H9 (cell line): ENCODE measurements around the gene SVEP1. TPM values are rescaled to one million over a fixed set of nuclear protein-coding genes. Genes with fewer than 3 reads are reported as not detected.

ENCODE experiments used
- DNase-seq: peaks from one replicate; pipeline ENCODE4 v3.0.0-alpha.2; 2017
- H2AFZ ChIP-seq: one replicate; pipeline ENCODE4 v1.6.1; 2013; ENCODE audit warnings: mild to moderate bottlenecking, low read length, control low read depth, moderate library complexity
- H2AK5ac ChIP-seq: 2 replicates; pipeline ENCODE4 v1.6.1; 2013; ENCODE audit warnings: low read length, control low read depth, mixed read lengths; ENCODE audit not compliant: insufficient read length
- H2BK120ac ChIP-seq: one replicate; pipeline ENCODE4 v1.6.1; 2013; ENCODE audit warnings: low read depth, mild to moderate bottlenecking, low read length, control low read depth, inconsistent platforms; ENCODE audit not compliant: poor library complexity, severe bottlenecking
- H2BK12ac ChIP-seq: 2 replicates; pipeline ENCODE4 v1.6.1; 2013; ENCODE audit warnings: low read length, control low read depth, mixed read lengths, low read depth; ENCODE audit not compliant: insufficient read length
- H2BK15ac ChIP-seq: 2 replicates; pipeline ENCODE4 v1.6.1; 2013; ENCODE audit warnings: low read depth, low read length, control low read depth
- H2BK20ac ChIP-seq: one replicate; pipeline ENCODE4 v1.6.1; 2013; ENCODE audit warnings: low read depth, mild to moderate bottlenecking, low read length, control low read depth, inconsistent platforms; ENCODE audit not compliant: poor library complexity, severe bottlenecking
- H2BK5ac ChIP-seq: 2 replicates; pipeline ENCODE4 v1.6.1; 2013; ENCODE audit warnings: low read length, control low read depth, mixed read lengths; ENCODE audit not compliant: insufficient read length
- H3K14ac ChIP-seq: 2 replicates; pipeline ENCODE4 v1.6.1; 2013; ENCODE audit warnings: low read length, control low read depth; ENCODE audit not compliant: insufficient read depth
- H3K18ac ChIP-seq: 2 replicates; pipeline ENCODE4 v1.6.1; 2013; ENCODE audit warnings: low read depth, mild to moderate bottlenecking, mixed read lengths, low read length, control low read depth; ENCODE audit not compliant: insufficient read length
- H3K23ac ChIP-seq: 2 replicates; pipeline ENCODE4 v1.6.1; 2013; ENCODE audit warnings: low read length, control low read depth, mixed read lengths, low read depth; ENCODE audit not compliant: insufficient read length
- H3K23me2 ChIP-seq: 2 replicates; pipeline ENCODE4 v1.6.1; 2013; ENCODE audit warnings: low read depth, mild to moderate bottlenecking, mixed read lengths, low read length, control low read depth; ENCODE audit not compliant: insufficient read length, poor library complexity, severe bottlenecking
- H3K27ac ChIP-seq: 2 replicates; pipeline ENCODE4 v1.5.1; 2013; ENCODE audit warnings: low read length, control low read depth, mixed read lengths, low read depth; ENCODE audit not compliant: insufficient read length
- H3K27me3 ChIP-seq: 2 replicates; pipeline ENCODE4 v1.6.1; 2013; ENCODE audit warnings: low read length, control low read depth, inconsistent platforms; ENCODE audit not compliant: insufficient read depth
- H3K4ac ChIP-seq: 2 replicates; pipeline ENCODE4 v1.6.1; 2013; ENCODE audit warnings: low read depth, mild to moderate bottlenecking, control low read depth, inconsistent platforms, low read length, moderate library complexity
- H3K4me1 ChIP-seq: 2 replicates; pipeline ENCODE4 v1.6.1; 2013; ENCODE audit warnings: low read length, control low read depth, inconsistent platforms; ENCODE audit not compliant: insufficient read depth
- H3K4me2 ChIP-seq: 2 replicates; pipeline ENCODE4 v1.6.1; 2013; ENCODE audit warnings: low read length, control low read depth, mixed read lengths; ENCODE audit not compliant: insufficient read length, insufficient read depth
- H3K56ac ChIP-seq: 2 replicates; pipeline ENCODE4 v1.6.1; 2013; ENCODE audit warnings: low read depth, mild to moderate bottlenecking, mixed read lengths, low read length, control low read depth; ENCODE audit not compliant: insufficient read length
- H3K79me1 ChIP-seq: 2 replicates; pipeline ENCODE4 v1.6.1; 2013; ENCODE audit warnings: low read depth, mild to moderate bottlenecking, moderate library complexity, low read length, control low read depth, inconsistent platforms; ENCODE audit not compliant: insufficient read depth, poor library complexity, severe bottlenecking
- H3K79me2 ChIP-seq: 2 replicates; pipeline ENCODE4 v1.6.1; 2013; ENCODE audit warnings: low read length, control low read depth, inconsistent platforms; ENCODE audit not compliant: insufficient read depth
- H3K9ac ChIP-seq: 2 replicates; pipeline ENCODE4 v1.6.1; 2013; ENCODE audit warnings: low read length, control low read depth, mixed read lengths; ENCODE audit not compliant: insufficient read length; ENCODE audit errors: extremely low read depth
- H3K9me3 ChIP-seq: one replicate; pipeline ENCODE4 v1.6.1; 2013; ENCODE audit warnings: low read depth, low read length, inconsistent platforms; ENCODE audit not compliant: control insufficient read depth
- H3T11ph ChIP-seq: one replicate; pipeline ENCODE4 v1.6.1; 2013; ENCODE audit warnings: mild to moderate bottlenecking, low read length, control low read depth, inconsistent platforms
- H4K20me1 ChIP-seq: one replicate; pipeline ENCODE4 v1.6.1; 2013; ENCODE audit not compliant: control insufficient read depth, insufficient read length, insufficient read depth
- H4K5ac ChIP-seq: 2 replicates; pipeline ENCODE4 v1.6.1; 2013; ENCODE audit warnings: low read depth, mild to moderate bottlenecking, mixed read lengths, low read length, control low read depth; ENCODE audit not compliant: insufficient read length
- H4K8ac ChIP-seq: replicated peaks from 2 replicates; pipeline ENCODE4 v1.6.1; 2013; ENCODE audit warnings: low read length, control low read depth, mixed read lengths, low read depth; ENCODE audit not compliant: insufficient read length
- H4K91ac ChIP-seq: 2 replicates; pipeline ENCODE4 v1.6.1; 2013; ENCODE audit warnings: low read depth, mild to moderate bottlenecking, moderate library complexity, mixed read lengths, low read length, control low read depth; ENCODE audit not compliant: insufficient read length
- H3K27ac Mint-ChIP-seq, 3 experiments: 2 replicates in 2 of 3; 3 replicates in 1 of 3; pipeline ENCODE4 v1.8.0; 2020 to 2021; ENCODE audit warnings: mixed read lengths in 3 of 3, mild to moderate bottlenecking in 1 of 3, moderate library complexity in 1 of 3
- H3K27me3 Mint-ChIP-seq: 2 replicates; pipeline ENCODE4 v1.8.0; 2021; ENCODE audit warnings: low read depth, mild to moderate bottlenecking, moderate library complexity, mixed read lengths
- H3K36me3 Mint-ChIP-seq, 3 experiments: 2 replicates in 2 of 3; 3 replicates in 1 of 3; pipeline ENCODE4 v1.8.0; 2020 to 2021; ENCODE audit warnings: low read depth in 3 of 3, mixed read lengths in 3 of 3; ENCODE audit not compliant: insufficient read depth in 1 of 3
- H3K4me1 Mint-ChIP-seq, 2 experiments: 2 replicates each; pipeline ENCODE4 v1.8.0; 2020; ENCODE audit warnings: mixed read lengths in 2 of 2
- H3K4me3 Mint-ChIP-seq, 2 experiments: 2 replicates in 1 of 2; 3 replicates in 1 of 2; pipeline ENCODE4 v1.8.0; 2020 to 2021; ENCODE audit warnings: mild to moderate bottlenecking in 2 of 2, mixed read lengths in 2 of 2, moderate library complexity in 1 of 2
- H3K9me3 Mint-ChIP-seq, 2 experiments: 2 replicates in 1 of 2; 3 replicates in 1 of 2; pipeline ENCODE4 v1.8.0; 2020; ENCODE audit warnings: mild to moderate bottlenecking in 2 of 2, mixed read lengths in 2 of 2, moderate library complexity in 1 of 2
- CTCF ChIP-seq: fragments of 200-600 bp; sonication (generic); conservative IDR thresholded peaks from 3 replicates; pipeline ENCODE4 v1.8.0; 2021; ENCODE audit warnings: antibody characterized with exemption, mild to moderate bottlenecking
- WGBS: extraction: QIAGEN DNeasy Blood & Tissue Kit; methylation state at CpG from one replicate; pipeline ENCODE4 v1.1.7; 2013; ENCODE audit warnings: missing lambda C conversion rate, low lambda C conversion rate, mixed read lengths; ENCODE audit not compliant: insufficient read length; ENCODE audit errors: extremely low coverage; 5-methylcytosine and 5-hydroxymethylcytosine counted together
- total RNA-seq: library from RNA; stranded (reverse); gene quantifications from 2 replicates; pipeline ENCODE4 v1.2.1, GENCODE V29; 2021

SVEP1 gene
- total RNA-seq, 1 experiment from 2014 or later = 0.17 TPM

GRCh38 chr9:110559869-110560268, 19.7 kb downstream of the SVEP1 start:
- H3K4ac ChIP-seq = no peak overlapping the region
- Mint-ChIP-seq H3K9me3 (no peaks in the 10 kb centered on the region), H3K27ac (no peak overlapping the region), H3K4me3 (no peak overlapping the region), H3K4me1 (peaks cover 4% of the 10 kb centered on the region in 2 experiments), H3K36me3 (no peaks in the 10 kb centered on the region), H3K27me3 (no peaks in the 10 kb centered on the region)
- H2BK12ac ChIP-seq = no peak overlapping the region
- H2BK15ac ChIP-seq = no peak overlapping the region
- H2BK5ac ChIP-seq = no peak overlapping the region
- H2BK20ac ChIP-seq = no peak overlapping the region
- H3K79me1 ChIP-seq = no peaks in the 10 kb centered on the region
- H2BK120ac ChIP-seq = no peak overlapping the region
- no peak overlapping the region for H2AK5ac ChIP-seq
- no peak overlapping the region for H3K18ac ChIP-seq
- no peak overlapping the region for H2AFZ ChIP-seq
- H4K5ac ChIP-seq = no peak overlapping the region
- no peaks in the 10 kb centered on the region for H3K79me2 ChIP-seq
- H3T11ph ChIP-seq = no peak overlapping the region
- no peak overlapping the region for H3K14ac ChIP-seq
- TF ChIP-seq CTCF = no peak
- H4K20me1 ChIP-seq = no peaks in the 10 kb centered on the region
- no CpG with 5 or more reads among the region's 1 CpG for WGBS
- H3K27ac ChIP-seq = no peak overlapping the region
- H4K8ac ChIP-seq = no peak overlapping the region
- no peak overlapping the region for H3K9ac ChIP-seq
- no peak overlapping the region for H3K56ac ChIP-seq
- no peak overlapping the region for H3K23ac ChIP-seq
- no peak for DNase-seq
- H3K4me1 ChIP-seq = no peaks in the 10 kb centered on the region
- no peak overlapping the region for H4K91ac ChIP-seq
- H3K23me2 ChIP-seq = no peaks in the 10 kb centered on the region
- H3K27me3 ChIP-seq = no peaks in the 10 kb centered on the region
- H3K9me3 ChIP-seq = no peaks in the 10 kb centered on the region
- no peak overlapping the region for H3K4me2 ChIP-seq
